H1 (cell line): ENCODE data around the gene CAMTA1. TPM values are rescaled to one million over a fixed set of nuclear protein-coding genes. Genes with fewer than 3 reads are reported as not detected.

Source experiments
- BACH1 ChIP-seq: IDR thresholded peaks from 2 replicates; pipeline ENCODE4 v1.6.1; 2012; ENCODE audit warnings: low read length, improper control_type of control experiment
- CBX8 ChIP-seq: fragments of 300-800, 300-1000 bp; sonication (generic); IDR thresholded peaks from 2 replicates; pipeline ENCODE4 v1.7.1; 2016; ENCODE audit warnings: low read depth, low read length, borderline replicate concordance
- CHD7 ChIP-seq: fragments of 300-600 bp; sonication (generic); IDR thresholded peaks from 2 replicates; pipeline ENCODE4 v1.7.1; 2012; ENCODE audit warnings: low read length, moderate library complexity, mild to moderate bottlenecking, inconsistent platforms; ENCODE audit not compliant: insufficient replicate concordance
- CREB1 ChIP-seq: IDR thresholded peaks from 2 replicates; pipeline ENCODE4 v1.6.1; 2012; ENCODE audit warnings: inconsistent platforms
- E2F6 ChIP-seq: IDR thresholded peaks from 2 replicates; pipeline ENCODE4 v1.6.1; 2012; ENCODE audit warnings: inconsistent platforms
- FOSL1 ChIP-seq: IDR thresholded peaks from 2 replicates; pipeline ENCODE4 v1.6.1; 2011; ENCODE audit warnings: mild to moderate bottlenecking, low read depth, low read length, moderate library complexity; ENCODE audit not compliant: insufficient read depth
- NANOG ChIP-seq: IDR thresholded peaks from 2 replicates; pipeline ENCODE4 v1.6.1; 2011; ENCODE audit warnings: low read length, low read depth, mild to moderate bottlenecking, inconsistent platforms; ENCODE audit not compliant: insufficient read depth, poor library complexity, severe bottlenecking
- PHF8 ChIP-seq: fragments of 200-600 bp; sonication (generic); conservative IDR thresholded peaks from 2 replicates; pipeline ENCODE4 v1.7.1; 2012; ENCODE audit warnings: low read depth, mild to moderate bottlenecking, inconsistent platforms, low read length, moderate library complexity
- POU5F1 ChIP-seq: IDR thresholded peaks from 2 replicates; pipeline ENCODE4 v1.6.1; 2011; ENCODE audit warnings: low read depth, mild to moderate bottlenecking, low read length, moderate library complexity
- SAP30 ChIP-seq: fragments of 300-600 bp; sonication (generic); IDR thresholded peaks from 2 replicates; pipeline ENCODE4 v1.7.1; 2012; ENCODE audit warnings: low read length, moderate library complexity, mild to moderate bottlenecking, inconsistent platforms; ENCODE audit not compliant: insufficient read depth, insufficient replicate concordance
- SP4 ChIP-seq: IDR thresholded peaks from 2 replicates; pipeline ENCODE4 v1.6.1; 2012; ENCODE audit warnings: low read length, inconsistent platforms
- SUZ12 ChIP-seq: fragments of 200-600 bp; sonication (generic); IDR thresholded peaks from 2 replicates; pipeline ENCODE4 v1.6.1; 2012; ENCODE audit warnings: mild to moderate bottlenecking, inconsistent platforms, low read length, moderate library complexity, mixed read lengths
- polyA plus RNA-seq, 7 experiments: library from polyadenylated mRNA; depleted of rRNA in 3 of 7; stranded (reverse) in 5 of 7; unstranded in 2 of 7; fragments of >200 nt in 5 of 7; fragments of 200-250 nt in 2 of 7; gene quantifications; 1 replicate in 5 of 7; 2 replicates in 1 of 7; 4 replicates in 1 of 7; pipeline versions ENCODE4 v1.2.1 to v1.2.3, GENCODE V29; 2011 to 2013; ENCODE audit warnings: missing spikeins in 2 of 7, mixed read lengths in 2 of 7
- total RNA-seq: library from RNA; stranded (reverse); fragmentation: NEBNext Ultra II Directional; extraction: Animal tissue kit (Norgen Biotek cat#: 25700); gene quantifications from 2 replicates; pipeline ENCODE4 v1.2.1, GENCODE V29; 2021

Gene CAMTA1
- total and polyA plus RNA-seq, 2 of the 8 experiments (the other 6 are each of a cell fraction or from before 2014, with no cell fraction given), result 65.0 to 119 TPM

- TF ChIP-seq CHD7 (no peak), POU5F1 (no peak), FOSL1 (no peak), CREB1 (no peak), SP4 (no peak), BACH1 (no peak), SAP30 (no peak), CBX8 (no peak), NANOG (no peak), PHF8 (no peak), SUZ12 (no peak), E2F6 (no peak)
Observed at GRCh38 chr1:7319196-7319595, 533.9 kb downstream of the CAMTA1 start (continued).
